Heart left ventricle (tissue), 16 donors: ENCODE data around the gene COL23A1. TPM values are rescaled to one million over a fixed set of nuclear protein-coding genes. Genes with fewer than 3 reads are reported as not detected.
A peak's percentile ranks its signal among the peaks of the same experiment; 100 is the strongest.

Source experiments
- ATAC-seq, 4 donors: fragments of 200-7000 bp; cut with Tn5 transposase; one replicate each; pipeline ENCODE4 v1.9.1; 2020 to 2022; ENCODE audit warnings: moderate library complexity in 4 of 4, mild to moderate bottlenecking in 3 of 4, moderate number of reproducible peaks in 1 of 4
- DNase-seq, 5 donors: peaks; one replicate each; pipeline ENCODE4 v3.0.0-alpha.2; 2020
- H3K27ac ChIP-seq, 12 donors: fragments of 200-600 bp; sonication (generic) in 4 of 12; one replicate each; pipeline versions ENCODE4 v1.5.0 to v1.8.0; 2016 to 2022; ENCODE audit warnings: mild to moderate bottlenecking in 2 of 12
- H3K27me3 ChIP-seq, 9 donors: fragments of 200-600 bp; sonication (generic) in 2 of 9; one replicate each; pipeline versions ENCODE4 v1.5.1 to v1.8.0; 2016 to 2022; ENCODE audit warnings: mild to moderate bottlenecking in 3 of 9
- H3K36me3 ChIP-seq, 9 donors: fragments of 200-600 bp; sonication (generic) in 2 of 9; one replicate each; pipeline versions ENCODE4 v1.5.0 to v1.8.0; 2018 to 2022; ENCODE audit warnings: mild to moderate bottlenecking in 2 of 9
- H3K4me1 ChIP-seq, 12 donors: fragments of 200-600 bp; sonication (generic) in 4 of 12; one replicate each; pipeline versions ENCODE4 v1.5.0 to v1.8.0; 2016 to 2022; ENCODE audit warnings: mild to moderate bottlenecking in 3 of 12
- H3K4me3 ChIP-seq, 12 donors: fragments of 200-600 bp; sonication (generic) in 4 of 12; one replicate each; pipeline versions ENCODE4 v1.5.0 to v1.8.0; 2017 to 2022; ENCODE audit warnings: mild to moderate bottlenecking in 9 of 12, moderate library complexity in 4 of 12
- H3K9me3 ChIP-seq, 12 donors: fragments of 200-600 bp; sonication (generic) in 4 of 12; one replicate each; pipeline versions ENCODE4 v1.5.0 to v1.8.0; 2016 to 2022; ENCODE audit warnings: mild to moderate bottlenecking in 1 of 12
- POLR2A ChIP-seq, 2 donors: fragments of 450-650 bp; IDR thresholded peaks; one replicate each; pipeline ENCODE4 v1.6.1; 2017; ENCODE audit warnings: antibody characterized with exemption in 2 of 2, mild to moderate bottlenecking in 2 of 2, moderate library complexity in 2 of 2
- WGBS, 4 donors: extraction: QIAGEN DNeasy Blood & Tissue Kit in 2 of 4; methylation state at CpG; one replicate each; pipeline versions ENCODE4 v1.1.5 to v1.1.7; 2013 to 2018; 5-methylcytosine and 5-hydroxymethylcytosine counted together
- intact Hi-C, 10 donors: fragments of 100-400 bp; cut with DNase I; formaldehyde crosslinking; loops; one replicate each; pipeline versions ENCODE4 v1.11.1 to v1.14.2; 2022
- polyA plus RNA-seq, 2 donors: library from polyadenylated mRNA; stranded (reverse); fragments of 200-250 nt; gene quantifications; one replicate each; pipeline ENCODE4 v1.2.3, GENCODE V29; 2013
- total RNA-seq, 9 donors: library from RNA; depleted of rRNA in 2 of 9; stranded (reverse); fragments of >200 nt in 2 of 9; fragmentation: NEBNext Ultra II Directional in 3 of 9; extraction: Animal tissue kit (Norgen Biotek cat#: 25700) in 3 of 9; gene quantifications; one replicate each; pipeline versions ENCODE4 v1.1.0 to v1.2.4, GENCODE V29; 2016 to 2023
- TF ChIP-seq, protein P1 (sequence below), 12 donors: fragments of 200-600 bp; sonication (generic) in 4 of 12; IDR thresholded peaks; one replicate each; pipeline versions ENCODE4 v1.5.0 to v1.8.0; 2018 to 2022; ENCODE audit warnings: antibody characterized with exemption in 12 of 12, mild to moderate bottlenecking in 5 of 12
- donor health status: ischemic (EF 13 %, LVEDD 7.1; RV severe dilation, severe dysfunction).
- donor health status: healthy with polysubstance abuse.
- donor health status: DM: no; HTN: yes; CAD: no.
- donor health status: DM: no; HTN: no; CAD: no.
- donor health status: ischemic (EF 25% LVEDD 6.9; RV normal size, moderate dysfunction).
- donor health status: ischemic (EF 25% LVEDD 5.7; RV mildly dilated, moderate dysfunction).
- donor health status: healthy.
- donor health status: DM: yes; HTN: yes; CAD: no.
- donor health status: ischemic (EF 35%, LVEDD 5.7; RV mildly dilated, moderate dysfunction).
- donor health status: nonischemic (EF 11% LVEDD 7.7; RV severe dilation, severe dysfunction).
- donor health status: DM: yes; HTN: yes; CAD: no.
- donor health status: PGD.
- donor health status: ischemic (EF 29% LVEDD 5.4; RV normal size, mild dysfunction).
- donor health status: nonischemic (EF 23%, LVEDD 6.1; RV moderate dilation, normal function).

COL23A1 gene
- total and polyA plus RNA-seq, 11 donors: 6.0 to 33.0 (median 18.8) TPM

DNA sequence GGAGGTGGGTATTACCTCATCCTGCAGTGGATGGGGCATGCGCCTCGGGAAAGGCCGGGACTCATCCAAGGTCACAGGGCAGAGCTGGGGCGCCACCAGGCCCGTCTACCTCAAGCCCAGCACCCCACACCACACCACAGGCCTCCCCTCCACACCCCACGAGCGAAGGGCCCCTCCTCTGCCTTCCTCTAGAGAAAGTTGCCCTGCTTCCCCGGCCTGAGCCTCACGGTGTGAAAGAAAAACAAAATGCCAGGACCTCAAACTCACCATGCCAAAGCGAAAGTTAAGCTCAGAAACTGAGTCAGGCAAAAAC lies 161.1 kb downstream of the COL23A1 start:
- intact Hi-C loops: loop anchor here in 2 of 10 donors (2.0 to 10.0 kb wide), 4 partner anchors 97 to 162 kb away; partner anchors contain the start of gene COL23A1 (in 1 of the 2)
- Histone ChIP-seq H3K27me3 (no peaks in the 10 kb centered on the region), H3K36me3 (no peaks in the 10 kb centered on the region), H3K27ac (peak overlapping the region; percentile 46 to 97 (median 76)), H3K9me3 (peaks cover 0 to 6% (median 0%) of the 10 kb centered on the region in 12 donors), H3K4me1 (peaks cover 0 to 18% (median 4%) of the 10 kb centered on the region in 12 donors), H3K4me3 (no peak overlapping the region)
- WGBS, 4 donors: 71 to 89% (median 81%) methylated on average over 10 of the region's 10 CpGs
- TF ChIP-seq, protein P1, sequence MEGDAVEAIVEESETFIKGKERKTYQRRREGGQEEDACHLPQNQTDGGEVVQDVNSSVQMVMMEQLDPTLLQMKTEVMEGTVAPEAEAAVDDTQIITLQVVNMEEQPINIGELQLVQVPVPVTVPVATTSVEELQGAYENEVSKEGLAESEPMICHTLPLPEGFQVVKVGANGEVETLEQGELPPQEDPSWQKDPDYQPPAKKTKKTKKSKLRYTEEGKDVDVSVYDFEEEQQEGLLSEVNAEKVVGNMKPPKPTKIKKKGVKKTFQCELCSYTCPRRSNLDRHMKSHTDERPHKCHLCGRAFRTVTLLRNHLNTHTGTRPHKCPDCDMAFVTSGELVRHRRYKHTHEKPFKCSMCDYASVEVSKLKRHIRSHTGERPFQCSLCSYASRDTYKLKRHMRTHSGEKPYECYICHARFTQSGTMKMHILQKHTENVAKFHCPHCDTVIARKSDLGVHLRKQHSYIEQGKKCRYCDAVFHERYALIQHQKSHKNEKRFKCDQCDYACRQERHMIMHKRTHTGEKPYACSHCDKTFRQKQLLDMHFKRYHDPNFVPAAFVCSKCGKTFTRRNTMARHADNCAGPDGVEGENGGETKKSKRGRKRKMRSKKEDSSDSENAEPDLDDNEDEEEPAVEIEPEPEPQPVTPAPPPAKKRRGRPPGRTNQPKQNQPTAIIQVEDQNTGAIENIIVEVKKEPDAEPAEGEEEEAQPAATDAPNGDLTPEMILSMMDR (IDR thresholded peaks at IDR 0.05): no peak
- no peak for TF ChIP-seq POLR2A (IDR thresholded peaks at IDR 0.05)
- ATAC-seq (peak; percentile 27 to 61 (median 40)), DNase-seq (peak in 1 of 5 donors; percentile 66)

DNA sequence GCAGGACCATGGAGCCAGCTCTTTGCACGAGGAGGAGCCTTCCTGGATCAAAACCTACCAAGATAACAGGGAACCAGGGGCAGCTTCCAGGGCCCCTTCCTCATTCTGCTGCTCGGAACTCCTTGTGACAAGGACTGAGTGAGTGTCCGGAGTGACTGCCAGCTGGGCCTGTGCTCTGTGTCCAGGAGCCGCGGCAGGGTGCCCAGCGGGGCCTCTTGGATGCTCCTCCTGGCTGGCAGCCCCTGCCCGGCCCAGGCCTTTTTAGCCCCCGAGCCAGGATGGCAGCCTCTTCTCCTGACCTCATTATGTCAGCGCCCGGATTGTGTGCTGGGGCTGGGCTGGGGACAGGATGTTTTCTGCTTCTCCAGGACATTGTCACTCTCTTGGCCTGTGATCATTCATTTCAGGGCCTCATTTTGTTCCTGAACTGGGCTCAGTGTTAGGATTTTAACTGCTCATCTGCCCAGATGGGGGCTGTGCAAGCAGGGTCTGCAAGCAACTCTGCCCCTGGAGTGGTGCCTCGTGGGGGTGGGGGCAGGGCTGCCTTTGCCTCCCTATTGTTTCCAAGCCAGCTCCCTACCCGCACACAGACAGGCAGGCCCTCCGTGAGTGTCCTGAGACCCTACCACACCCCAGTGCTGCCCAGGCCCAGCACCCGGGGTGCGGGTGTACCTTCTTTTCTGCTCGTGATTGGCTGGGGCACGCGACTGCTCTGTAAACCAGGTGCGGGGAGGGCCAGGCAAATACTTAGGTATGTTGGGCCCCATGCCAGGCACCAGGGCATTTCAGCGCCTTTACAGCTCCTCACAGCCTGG lies 161.6 kb downstream of the COL23A1 start:
- DNase-seq (peak; percentile 61 to 91 (median 85)), ATAC-seq (peak; percentile 91 to 93 (median 91))
- intact Hi-C loops: loop anchor here in 2 of 10 donors (1.0 to 10.0 kb wide), 5 partner anchors 33 to 162 kb away; partner anchors contain the start of gene COL23A1 (in 1 of the 2)
- Histone ChIP-seq H3K36me3 (no peaks in the 10 kb centered on the region), H3K9me3 (peaks cover 0 to 6% (median 0%) of the 10 kb centered on the region in 12 donors), H3K4me1 (peaks cover 0 to 16% (median 4%) of the 10 kb centered on the region in 12 donors), H3K4me3 (no peak overlapping the region), H3K27me3 (no peaks in the 10 kb centered on the region), H3K27ac (peak overlapping the region; percentile 46 to 97 (median 76))
- WGBS, 4 donors: 51 to 64% (median 55%) methylated on average over 15 to 20 of the region's 20 CpGs
- TF ChIP-seq POLR2A (IDR thresholded peaks at IDR 0.05): no peak
- TF ChIP-seq, protein P1 (IDR thresholded peaks at IDR 0.05): no peak

GRCh38 chr5:178427576-178428197 lies 162.5 kb downstream of the COL23A1 start:
- no peaks in the 10 kb centered on the region for H3K27me3 ChIP-seq
- DNase-seq (no peak), ATAC-seq (no peak)
- H3K4me1 ChIP-seq: peaks cover 0 to 16% (median 4%) of the 10 kb centered on the region in 12 donors
- 63 to 73% (median 69%) methylated on average over 4 of the region's 4 CpGs for WGBS, 4 donors
- no peak overlapping the region for H3K4me3 ChIP-seq
- no peak for TF ChIP-seq POLR2A (IDR thresholded peaks at IDR 0.05)
- TF ChIP-seq, protein P1 (IDR thresholded peaks at IDR 0.05): no peak
- H3K36me3 ChIP-seq: no peaks in the 10 kb centered on the region
- peaks cover 0 to 6% (median 0%) of the 10 kb centered on the region in 12 donors for H3K9me3 ChIP-seq
- intact Hi-C loops: loop anchor here in 2 of 10 donors (1.0 to 10.0 kb wide), 5 partner anchors 34 to 163 kb away; partner anchors contain the start of gene COL23A1 (in 1 of the 2)
- peak overlapping the region in 11 of 12 donors; percentile 50 to 97 (median 79) for H3K27ac ChIP-seq
